Neuronal stem cell (in vitro differentiated cells): ENCODE data around the gene EFTUD2.

ENCODE experiments used
- DNase-seq: peaks from one replicate; pipeline ENCODE4 v3.0.0-alpha.2; 2013; ENCODE audit warnings: low spot score
- H2AFZ ChIP-seq: one replicate; pipeline ENCODE4 v1.6.1; 2013; ENCODE audit warnings: mild to moderate bottlenecking, low read length, inconsistent platforms
- H2AK5ac ChIP-seq: 2 replicates; pipeline ENCODE4 v1.6.1; 2013; ENCODE audit warnings: low read depth, mild to moderate bottlenecking, inconsistent platforms, low read length, moderate library complexity, mixed read lengths
- H2BK120ac ChIP-seq: 2 replicates; pipeline ENCODE4 v1.6.1; 2013; ENCODE audit warnings: low read depth, mild to moderate bottlenecking, inconsistent platforms, low read length, moderate library complexity, mixed read lengths
- H2BK12ac ChIP-seq: one replicate; pipeline ENCODE4 v1.6.1; 2013; ENCODE audit warnings: low read length, inconsistent platforms
- H2BK15ac ChIP-seq: 2 replicates; pipeline ENCODE4 v1.6.1; 2013; ENCODE audit warnings: mild to moderate bottlenecking, low read length, inconsistent platforms, mixed read lengths
- H2BK5ac ChIP-seq: one replicate; pipeline ENCODE4 v1.6.1; 2013; ENCODE audit warnings: inconsistent platforms, mild to moderate bottlenecking, low read length, moderate library complexity
- H3K14ac ChIP-seq: one replicate; pipeline ENCODE4 v1.6.1; 2013; ENCODE audit warnings: low read length, inconsistent platforms
- H3K18ac ChIP-seq: 2 replicates; pipeline ENCODE4 v1.6.1; 2013; ENCODE audit warnings: low read length, inconsistent platforms
- H3K23ac ChIP-seq: 2 replicates; pipeline ENCODE4 v1.6.1; 2013; ENCODE audit warnings: low read depth, mild to moderate bottlenecking, mixed read lengths, low read length, inconsistent platforms; ENCODE audit not compliant: poor library complexity
- H3K27ac ChIP-seq: replicated peaks from 3 replicates; pipeline ENCODE4 v1.5.1; 2013; ENCODE audit warnings: low read length, inconsistent platforms
- H3K27me3 ChIP-seq, 3 experiments: 2 replicates each; pipeline ENCODE4 v1.6.1; 2013; ENCODE audit warnings: low read length in 3 of 3, mild to moderate bottlenecking in 2 of 3, inconsistent platforms in 1 of 3, low read depth in 1 of 3, mixed read lengths in 1 of 3, moderate library complexity in 1 of 3; ENCODE audit not compliant: control insufficient read depth in 3 of 3, insufficient read depth in 3 of 3
- H3K36me3 ChIP-seq, 2 donors: replicated peaks in 1 of 2; 2 replicates each; pipeline ENCODE4 v1.6.1; 2013; ENCODE audit warnings: low read length in 2 of 2; ENCODE audit not compliant: control insufficient read depth in 2 of 2, insufficient read depth in 2 of 2
- H3K4ac ChIP-seq: 2 replicates; pipeline ENCODE4 v1.6.1; 2013; ENCODE audit warnings: inconsistent platforms, mild to moderate bottlenecking, low read length, moderate library complexity
- H3K4me1 ChIP-seq, 2 donors: 1 replicate in 1 of 2; 2 replicates in 1 of 2; pipeline ENCODE4 v1.6.1; 2013; ENCODE audit warnings: low read length in 2 of 2, low read depth in 1 of 2; ENCODE audit not compliant: control insufficient read depth in 2 of 2, insufficient read depth in 1 of 2
- H3K4me2 ChIP-seq: one replicate; pipeline ENCODE4 v1.6.1; 2013; ENCODE audit warnings: mild to moderate bottlenecking, low read length, inconsistent platforms; ENCODE audit not compliant: insufficient read depth, poor library complexity, severe bottlenecking
- H3K4me3 ChIP-seq, 2 donors: 2 replicates each; pipeline ENCODE4 v1.5.1; 2013; ENCODE audit warnings: low read length in 2 of 2, mild to moderate bottlenecking in 2 of 2, inconsistent platforms in 1 of 2, moderate library complexity in 1 of 2
- H3K79me1 ChIP-seq: one replicate; pipeline ENCODE4 v1.6.1; 2013; ENCODE audit warnings: low read depth, mild to moderate bottlenecking, inconsistent platforms, low read length, moderate library complexity
- H3K9ac ChIP-seq: one replicate; pipeline ENCODE4 v1.6.1; 2013; ENCODE audit warnings: mild to moderate bottlenecking, low read depth, low read length, inconsistent platforms; ENCODE audit not compliant: poor library complexity
- H3K9me3 ChIP-seq, 2 donors: replicated peaks in 1 of 2; 2 replicates each; pipeline versions ENCODE3 to v1.6.1; 2013; ENCODE audit warnings: low read length in 2 of 2, mild to moderate bottlenecking in 2 of 2, inconsistent platforms in 1 of 2, low read depth in 1 of 2, mixed read lengths in 1 of 2, moderate library complexity in 1 of 2; ENCODE audit not compliant: control insufficient read depth in 2 of 2, insufficient read depth in 1 of 2
- H4K8ac ChIP-seq: one replicate; pipeline ENCODE4 v1.6.1; 2013; ENCODE audit warnings: low read depth, mild to moderate bottlenecking, inconsistent platforms, low read length, moderate library complexity
- H4K91ac ChIP-seq: one replicate; pipeline ENCODE4 v1.6.1; 2013; ENCODE audit warnings: low read length, low read depth, mild to moderate bottlenecking, inconsistent platforms; ENCODE audit not compliant: poor library complexity
- whole genome bisulfite sequencing, 2 donors: extraction: QIAGEN DNeasy Blood & Tissue Kit; methylation state at CpG; one replicate each; pipeline ENCODE4 v1.1.7; 2013; ENCODE audit warnings: missing lambda C conversion rate in 2 of 2, mixed read lengths in 1 of 2; ENCODE audit not compliant: insufficient read length in 2 of 2, insufficient replicate concordance in 1 of 2; ENCODE audit errors: extremely low coverage in 2 of 2; 5-methylcytosine and 5-hydroxymethylcytosine counted together

The EFTUD2 gene

DNA sequence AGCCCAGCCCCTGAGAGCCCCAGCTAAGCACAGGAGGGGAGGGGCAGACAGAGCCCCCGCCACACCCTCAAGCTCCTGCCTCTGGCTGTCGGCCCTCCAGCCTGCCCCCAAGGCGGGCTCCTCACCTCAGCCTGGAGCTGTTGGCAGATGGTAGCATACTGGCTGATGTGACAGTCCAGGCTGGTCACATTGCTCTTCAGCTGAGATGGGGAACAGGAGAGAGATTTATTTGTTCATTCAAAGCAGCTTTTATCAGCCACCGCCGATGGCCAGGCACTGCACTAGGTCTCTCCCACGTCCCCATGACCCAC is 33.5 kb upstream of the EFTUD2 start:
- Histone ChIP-seq H4K91ac (no peak overlapping the region), H2BK12ac (no peak overlapping the region), H3K4me2 (no peak overlapping the region), H2BK120ac (no peak overlapping the region), H3K27me3 (no peaks in the 10 kb centered on the region), H2AFZ (no peak overlapping the region), H2AK5ac (no peak overlapping the region), H3K27ac (no peak overlapping the region), H3K9me3 (no peaks in the 10 kb centered on the region), H2BK5ac (no peak overlapping the region), H2BK15ac (no peak overlapping the region), H3K4me3 (no peak overlapping the region), H3K36me3 (peaks cover 74 to 95% of the 10 kb centered on the region in 2 donors), H4K8ac (no peak overlapping the region), H3K9ac (peak overlapping the region; percentile 67), H3K4ac (no peak overlapping the region), H3K79me1 (peaks cover 10% of the 10 kb centered on the region), H3K18ac (no peak overlapping the region), H3K14ac (no peak overlapping the region), H3K4me1 (no peaks in the 10 kb centered on the region), H3K23ac (no peak overlapping the region)
- DNase-seq: no peak
- no CpG with 5 or more reads among the region's 6 CpGs for WGBS, 2 donors

DNA sequence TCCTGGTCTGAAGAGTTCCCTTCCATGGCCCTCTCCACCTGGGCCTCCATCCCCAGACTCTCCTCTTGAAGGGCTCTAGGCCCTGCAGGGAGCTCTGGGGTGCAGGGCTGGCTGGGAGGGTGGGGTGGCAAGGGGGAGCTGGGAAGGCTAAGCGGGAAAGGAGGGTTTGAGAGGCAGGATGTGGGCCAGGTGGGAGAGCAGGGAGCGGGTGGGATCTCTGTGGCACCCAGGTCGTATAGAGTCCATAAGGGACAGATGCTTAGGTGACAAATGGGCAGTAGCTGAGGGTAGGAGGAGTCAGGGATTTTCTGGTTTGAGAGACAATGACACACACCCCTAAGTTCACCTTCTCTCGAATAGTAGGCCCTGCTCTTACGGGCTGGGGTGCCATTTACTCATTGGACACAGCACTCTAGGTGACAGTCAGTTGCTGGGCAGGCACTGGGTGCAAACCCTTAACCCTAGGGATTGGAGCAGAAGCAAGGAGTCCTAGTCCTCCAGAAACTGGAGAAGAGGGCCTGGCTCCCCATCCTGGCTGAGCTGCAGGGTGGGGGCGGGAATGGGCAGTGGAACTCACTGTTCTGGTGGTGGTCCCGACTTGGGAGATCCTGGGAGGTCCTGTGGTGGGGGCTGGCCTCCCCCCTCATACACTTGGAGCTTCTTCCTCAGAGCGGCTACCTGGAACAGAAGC is 33.0 kb upstream of the EFTUD2 start:
- Histone ChIP-seq H3K4me1 (no peaks in the 10 kb centered on the region), H2BK15ac (no peak overlapping the region), H4K8ac (no peak overlapping the region), H2BK5ac (no peak overlapping the region), H3K27me3 (no peaks in the 10 kb centered on the region), H3K36me3 (peaks cover 79 to 95% of the 10 kb centered on the region in 2 donors), H3K27ac (no peak overlapping the region), H3K4ac (peak overlapping the region; percentile 53), H2AFZ (no peak overlapping the region), H3K4me3 (no peak overlapping the region), H3K79me1 (peaks cover 10% of the 10 kb centered on the region), H3K14ac (no peak overlapping the region), H2BK12ac (no peak overlapping the region), H3K18ac (no peak overlapping the region), H3K23ac (no peak overlapping the region), H3K9me3 (no peaks in the 10 kb centered on the region), H3K4me2 (no peak overlapping the region), H2AK5ac (no peak overlapping the region), H4K91ac (no peak overlapping the region), H2BK120ac (no peak overlapping the region), H3K9ac (no peak overlapping the region)
- no CpG with 5 or more reads among the region's 8 CpGs for WGBS, 2 donors
- DNase-seq: no peak

DNA sequence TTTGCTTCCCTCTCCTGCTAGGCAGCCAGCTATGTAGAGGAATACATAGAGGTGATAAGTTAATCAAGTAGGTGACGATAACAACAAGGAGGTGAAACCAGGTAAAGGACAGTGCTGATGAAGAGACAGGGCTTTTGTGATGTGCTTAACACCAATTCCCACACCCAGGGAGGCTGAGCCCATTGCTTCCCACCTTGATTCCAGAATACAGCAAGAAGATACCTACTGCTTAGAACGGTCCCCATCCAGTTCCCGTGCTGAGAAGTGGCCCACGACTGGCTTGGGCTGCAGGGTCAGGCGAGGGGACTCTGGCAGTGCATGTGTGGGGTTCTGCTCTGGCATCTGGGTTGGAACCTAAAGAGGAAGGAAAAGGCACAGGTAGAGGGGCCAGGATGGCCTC is 32.1 kb upstream of the EFTUD2 start:
- no peak overlapping the region for H3K18ac ChIP-seq
- H3K4me3 ChIP-seq: no peak overlapping the region
- no peak for DNase-seq
- no peaks in the 10 kb centered on the region for H3K4me1 ChIP-seq
- H2AK5ac ChIP-seq: no peak overlapping the region
- H3K4me2 ChIP-seq: no peak overlapping the region
- no peak overlapping the region for H2BK12ac ChIP-seq
- peak overlapping the region; percentile 58 for H2BK5ac ChIP-seq
- H4K8ac ChIP-seq: peak overlapping the region; percentile 9
- no CpG with 5 or more reads among the region's 5 CpGs for WGBS, 2 donors
- no peak overlapping the region for H2BK15ac ChIP-seq
- no peak overlapping the region for H4K91ac ChIP-seq
- H3K9ac ChIP-seq: no peak overlapping the region
- H3K9me3 ChIP-seq: no peaks in the 10 kb centered on the region
- H3K4ac ChIP-seq: no peak overlapping the region
- no peak overlapping the region for H2AFZ ChIP-seq
- H3K27ac ChIP-seq: no peak overlapping the region
- H3K79me1 ChIP-seq: peaks cover 10% of the 10 kb centered on the region
- H2BK120ac ChIP-seq: no peak overlapping the region
- H3K36me3 ChIP-seq: peaks cover 88 to 99% of the 10 kb centered on the region in 2 donors
- H3K27me3 ChIP-seq: no peaks in the 10 kb centered on the region
- H3K23ac ChIP-seq: peak overlapping the region; percentile 36
- H3K14ac ChIP-seq: no peak overlapping the region

DNA sequence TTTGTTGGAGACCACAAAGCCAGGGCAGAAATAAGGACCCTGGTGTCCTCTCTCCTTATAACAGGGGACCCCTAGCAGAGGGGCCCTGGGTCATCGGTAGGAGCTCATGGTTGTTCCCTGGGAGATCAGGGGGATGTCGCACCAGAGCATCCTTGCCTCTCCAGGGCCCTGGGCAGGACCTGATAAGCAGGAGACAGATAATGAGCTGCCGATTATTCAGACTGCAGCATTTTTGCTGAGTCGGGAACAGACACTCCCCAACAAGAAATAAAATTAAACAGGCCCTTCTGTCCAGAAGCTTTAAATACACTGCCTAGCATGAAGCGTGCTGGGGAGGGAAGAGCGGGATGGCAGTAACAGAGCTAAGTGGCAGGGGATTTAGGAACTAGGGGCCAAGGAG is 31.4 kb upstream of the EFTUD2 start:
- Histone ChIP-seq H3K14ac (no peak overlapping the region), H2AFZ (no peak overlapping the region), H3K27ac (no peak overlapping the region), H2BK12ac (no peak overlapping the region), H3K36me3 (peaks cover 88 to 99% of the 10 kb centered on the region in 2 donors), H4K8ac (no peak overlapping the region), H2BK120ac (no peak overlapping the region), H3K23ac (no peak overlapping the region), H2BK15ac (no peak overlapping the region), H3K4ac (no peak overlapping the region), H2BK5ac (no peak overlapping the region), H3K18ac (no peak overlapping the region), H3K9me3 (no peaks in the 10 kb centered on the region), H3K4me1 (no peaks in the 10 kb centered on the region), H4K91ac (no peak overlapping the region), H3K4me3 (no peak overlapping the region), H3K4me2 (no peak overlapping the region), H3K9ac (no peak overlapping the region), H3K27me3 (no peaks in the 10 kb centered on the region), H3K79me1 (peaks cover 10% of the 10 kb centered on the region), H2AK5ac (no peak overlapping the region)
- DNase-seq: no peak
- WGBS, 2 donors: no CpG with 5 or more reads among the region's 6 CpGs
